Heart right ventricle (tissue), 16 donors: Measurements from ENCODE around the gene LONP2. TPM values are rescaled to one million over a fixed set of nuclear protein-coding genes. Genes with fewer than 3 reads are reported as not detected.
A peak's percentile ranks its signal among the peaks of the same experiment; 100 is the strongest.

Experiments used
- ATAC-seq, 8 donors: fragments of 200-7000 bp; cut with Tn5 transposase; one replicate each; pipeline ENCODE4 v1.9.1; 2020; ENCODE audit warnings: mild to moderate bottlenecking in 8 of 8, moderate library complexity in 8 of 8, moderate number of reproducible peaks in 1 of 8
- DNase-seq, 2 donors: peaks; one replicate each; pipeline ENCODE4 v3.0.0-alpha.2; 2020
- H3K27ac ChIP-seq, 10 donors: fragments of 200-600 bp; sonication (generic) in 2 of 10; one replicate each; pipeline versions ENCODE4 v1.5.0 to v1.8.0; 2020 to 2022; ENCODE audit warnings: mild to moderate bottlenecking in 3 of 10
- H3K27me3 ChIP-seq, 7 donors: fragments of 200-600 bp; one replicate each; pipeline ENCODE4 v1.8.0; 2021 to 2022; ENCODE audit warnings: mild to moderate bottlenecking in 2 of 7
- H3K36me3 ChIP-seq, 9 donors: fragments of 200-600 bp; sonication (generic) in 1 of 9; one replicate each; pipeline versions ENCODE4 v1.5.0 to v1.8.0; 2020 to 2022; ENCODE audit warnings: mild to moderate bottlenecking in 2 of 9
- H3K4me1 ChIP-seq, 9 donors: fragments of 200-600 bp; sonication (generic) in 1 of 9; one replicate each; pipeline versions ENCODE4 v1.5.0 to v1.8.0; 2020 to 2022; ENCODE audit warnings: mild to moderate bottlenecking in 4 of 9
- H3K4me3 ChIP-seq, 10 donors: fragments of 200-600 bp; sonication (generic) in 2 of 10; one replicate each; pipeline versions ENCODE4 v1.5.0 to v1.8.0; 2020 to 2022; ENCODE audit warnings: mild to moderate bottlenecking in 7 of 10, moderate library complexity in 2 of 10
- H3K9me3 ChIP-seq, 11 donors: fragments of 200-600 bp in 10 of 11; sonication (generic) in 2 of 11; one replicate each; pipeline versions ENCODE4 v1.5.0 to v1.8.0; 2013 to 2022; ENCODE audit warnings: mild to moderate bottlenecking in 2 of 11, control low read depth in 1 of 11, moderate library complexity in 1 of 11
- CTCF ChIP-seq, 9 donors: fragments of 200-600 bp; sonication (generic) in 2 of 9; IDR thresholded peaks; one replicate each; pipeline versions ENCODE4 v1.5.0 to v1.8.0; 2021 to 2022; ENCODE audit warnings: antibody characterized with exemption in 9 of 9, mild to moderate bottlenecking in 5 of 9, moderate library complexity in 1 of 9
- WGBS, 2 donors: extraction: QIAGEN DNeasy Blood & Tissue Kit; methylation state at CpG; one replicate each; pipeline ENCODE4 v1.1.7; 2013; ENCODE audit warnings: inconsistent platforms in 1 of 2; 5-methylcytosine and 5-hydroxymethylcytosine counted together
- intact Hi-C, 10 donors: fragments of 100-400 bp; cut with DNase I; formaldehyde crosslinking; loops; one replicate each; pipeline versions ENCODE4 v1.11.1 to v1.14.2; 2022
- polyA plus RNA-seq, 2 donors: library from polyadenylated mRNA; stranded (reverse); fragments of 200-250 nt; gene quantifications; one replicate each; pipeline ENCODE4 v1.2.3, GENCODE V29; 2013
- total RNA-seq, 10 donors: library from RNA; stranded (reverse); fragmentation: NEBNext Ultra II Directional in 3 of 10; extraction: Animal tissue kit (Norgen Biotek cat#: 25700) in 3 of 10; gene quantifications; one replicate each; pipeline versions ENCODE4 v1.2.1 to v1.2.4, GENCODE V29; 2021 to 2023
- donor health status: Arrhythmogenic right ventricular cardiomyopathy.
- donor health status: ischemic (EF 13 %, LVEDD 7.1; RV severe dilation, severe dysfunction).
- donor health status: healthy with polysubstance abuse.
- donor health status: DM: no; HTN: yes; CAD: no.
- donor health status: DM: no; HTN: no; CAD: no.
- donor health status: ischemic (EF 25% LVEDD 6.9; RV normal size, moderate dysfunction).
- donor health status: ischemic (EF 25% LVEDD 5.7; RV mildly dilated, moderate dysfunction).
- donor health status: healthy.
- donor health status: DM: yes; HTN: yes; CAD: no.
- donor health status: Ischemic cardiomyopathy.
- donor health status: ischemic (EF 35%, LVEDD 5.7; RV mildly dilated, moderate dysfunction).
- donor health status: nonischemic (EF 11% LVEDD 7.7; RV severe dilation, severe dysfunction).
- donor health status: DM: yes; HTN: yes; CAD: no.
- donor health status: PGD.
- donor health status: ischemic (EF 29% LVEDD 5.4; RV normal size, mild dysfunction).
- donor health status: nonischemic (EF 23%, LVEDD 6.1; RV moderate dilation, normal function).

The LONP2 gene
- total and polyA plus RNA-seq, 12 donors, result 16.5 to 86.6 (median 74.5) TPM

GRCh38 chr16:48282636-48283263 lies 38.6 kb downstream of the LONP2 start:
- peaks cover 0 to 15% (median 10%) of the 10 kb centered on the region in 11 donors for H3K9me3 ChIP-seq
- TF ChIP-seq CTCF (IDR thresholded peaks at IDR 0.05), result no peak
- peaks cover 0 to 52% (median 27%) of the 10 kb centered on the region in 9 donors for H3K36me3 ChIP-seq
- DNase-seq (peak in 1 of 2 donors; percentile 9), ATAC-seq (peak; percentile 66 to 87 (median 78))
- intact Hi-C loops, result loop anchor here in 1 of 10 donors (10.0 kb wide), 1 partner anchor 262 kb away; no protein-coding TSS in a partner anchor
- H3K4me3 ChIP-seq, result no peak overlapping the region
- peaks cover 12 to 61% (median 49%) of the 10 kb centered on the region in 9 donors for H3K4me1 ChIP-seq
- no peaks in the 10 kb centered on the region for H3K27me3 ChIP-seq
- peak overlapping the region in 9 of 10 donors; percentile 18 to 79 (median 58) for H3K27ac ChIP-seq
- WGBS, 2 donors, result 5 to 19% methylated on average over 2 of the region's 2 CpGs

- 97 to 98% methylated on average over 4 of the region's 4 CpGs for WGBS, 2 donors
- H3K4me3 ChIP-seq, result no peak overlapping the region
- peaks cover 5 to 39% (median 31%) of the 10 kb centered on the region in 9 donors for H3K4me1 ChIP-seq
- intact Hi-C loops, result loop anchor here in 1 of 10 donors (10.0 kb wide), 1 partner anchor 260 kb away; no protein-coding TSS in a partner anchor
- H3K9me3 ChIP-seq, result peaks cover 0 to 15% (median 10%) of the 10 kb centered on the region in 11 donors
- H3K27ac ChIP-seq, result no peak overlapping the region
- ATAC-seq (no peak), DNase-seq (no peak)
- no peak for TF ChIP-seq CTCF (IDR thresholded peaks at IDR 0.05)
- H3K27me3 ChIP-seq, result no peaks in the 10 kb centered on the region
- peaks cover 0 to 61% (median 23%) of the 10 kb centered on the region in 9 donors for H3K36me3 ChIP-seq
Observed at GRCh38 chr16:48284772-48285409, 40.8 kb downstream of the LONP2 start.

- DNase-seq (no peak), ATAC-seq (no peak)
- no peak for TF ChIP-seq CTCF (IDR thresholded peaks at IDR 0.05)
- Histone ChIP-seq H3K27ac (no peak overlapping the region), H3K4me3 (no peak overlapping the region), H3K36me3 (peaks cover 0 to 81% (median 23%) of the 10 kb centered on the region in 9 donors), H3K4me1 (peaks cover 4 to 32% (median 16%) of the 10 kb centered on the region in 9 donors), H3K27me3 (no peaks in the 10 kb centered on the region), H3K9me3 (peaks cover 0 to 15% (median 10%) of the 10 kb centered on the region in 11 donors)
- intact Hi-C loops, result loop anchor here in 1 of 10 donors (10.0 kb wide), 1 partner anchor 258 kb away; no protein-coding TSS in a partner anchor
Observed at GRCh38 chr16:48287239-48287638, 43.1 kb downstream of the LONP2 start.

- TF ChIP-seq CTCF (IDR thresholded peaks at IDR 0.05), result no peak
- intact Hi-C loops, result no loop called here
- H3K27me3 ChIP-seq, result no peaks in the 10 kb centered on the region
- DNase-seq, result no peak
- 94 to 96% methylated on average over 3 of the region's 3 CpGs for WGBS, 2 donors
- no peak overlapping the region for H3K27ac ChIP-seq
- H3K9me3 ChIP-seq, result peaks cover 0 to 15% (median 10%) of the 10 kb centered on the region in 11 donors
- no peak overlapping the region for H3K4me3 ChIP-seq
- peaks cover 0 to 17% (median 0%) of the 10 kb centered on the region in 9 donors for H3K4me1 ChIP-seq
- peaks cover 0 to 95% (median 20%) of the 10 kb centered on the region in 9 donors for H3K36me3 ChIP-seq
- no peak for ATAC-seq
Observed at GRCh38 chr16:48291303-48291702, 47.2 kb downstream of the LONP2 start.
